HL-60 (cell line): ENCODE results near the gene CEP350.

Experiments
- CTCF ChIP-seq: IDR thresholded peaks from one replicate; pipeline ENCODE4 v1.5.1; 2011; ENCODE audit warnings: low read length, control low read depth, inconsistent platforms; ENCODE audit not compliant: insufficient read depth
- GABPA ChIP-seq: IDR thresholded peaks from 2 replicates; pipeline ENCODE4 v1.6.1; 2012; ENCODE audit warnings: low read depth
- POLR2AphosphoS5 ChIP-seq: IDR thresholded peaks from 2 replicates; pipeline ENCODE4 v1.6.1; 2012; ENCODE audit warnings: low read depth

- TF ChIP-seq CTCF (no peak), GABPA (no peak), POLR2AphosphoS5 (no peak)
Measured at GRCh38 chr1:179921981-179922872, 32.4 kb upstream of the CEP350 start.
